ENCODE measurements around the gene IGSF3.
"Not testable (repeated sequence)": the region's sequence is repeated elsewhere in the genome, so short reads cannot be mapped to it uniquely, and the experiment has no call there.

DNA sequence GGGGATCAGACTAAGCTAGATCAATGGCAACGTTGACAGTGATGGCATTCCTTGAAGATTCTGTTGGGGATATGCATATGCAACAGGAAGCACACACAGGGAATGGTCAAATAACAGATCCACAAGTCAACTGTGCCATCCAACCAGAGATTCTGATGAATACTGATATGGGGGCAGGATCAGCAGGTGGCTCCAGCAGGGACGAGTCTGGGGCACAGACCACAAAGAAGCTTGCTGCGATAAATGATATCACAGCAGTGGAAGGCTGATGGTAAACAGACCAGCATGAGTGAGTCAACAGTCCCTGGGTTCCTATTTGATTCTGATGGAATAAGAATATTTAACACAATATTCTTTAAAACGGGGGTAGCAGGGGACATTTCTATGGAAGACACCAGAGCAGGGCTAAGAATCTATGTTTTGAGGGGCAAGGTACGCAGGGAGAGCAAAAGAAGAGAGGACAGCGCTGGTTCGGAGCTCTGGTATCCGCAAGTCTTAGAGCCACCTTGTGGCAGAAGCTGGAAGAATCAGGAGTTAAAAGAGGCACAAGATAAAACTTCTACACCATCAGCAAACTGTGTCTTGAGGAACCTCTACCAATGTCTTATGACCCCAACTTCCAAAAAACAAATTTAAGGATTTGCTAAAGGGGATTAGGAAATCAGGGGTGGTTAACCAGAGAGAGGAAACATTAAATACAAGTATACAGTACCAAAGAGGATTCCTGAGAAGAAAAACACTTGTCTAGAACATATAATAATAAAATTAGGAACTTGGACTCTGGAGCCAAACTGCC lies 71.4 kb downstream of the IGSF3 start:
- TF ChIP-seq CTCF (IDR thresholded peaks at IDR 0.05), result peak in 2 of 3 donors; percentile 12 to 13
- not testable (repeated sequence) for TF ChIP-seq EP300, POLR2A (IDR thresholded peaks at IDR 0.05)
